ENCODE measurements around the gene PTPRG.

DNA sequence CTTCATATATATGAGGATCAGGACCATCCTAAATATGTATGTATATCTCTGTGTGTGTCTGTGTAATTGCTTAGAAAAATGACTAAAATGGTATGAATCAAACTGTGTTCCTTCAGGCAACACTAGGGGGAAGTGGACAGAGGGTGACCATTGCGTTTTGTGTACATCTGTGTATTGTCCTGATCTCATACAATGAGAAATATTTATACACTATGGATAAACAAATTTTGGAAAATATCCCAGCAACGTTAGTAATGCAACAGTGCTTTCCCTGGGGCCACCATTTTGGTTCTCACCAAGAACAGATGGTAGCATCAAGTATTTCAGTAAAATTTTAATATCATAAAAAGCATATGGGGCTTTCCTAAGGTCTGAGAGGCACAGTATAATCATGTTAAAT lies 130.1 kb downstream of the PTPRG start:
- TF ChIP-seq, protein P1, sequence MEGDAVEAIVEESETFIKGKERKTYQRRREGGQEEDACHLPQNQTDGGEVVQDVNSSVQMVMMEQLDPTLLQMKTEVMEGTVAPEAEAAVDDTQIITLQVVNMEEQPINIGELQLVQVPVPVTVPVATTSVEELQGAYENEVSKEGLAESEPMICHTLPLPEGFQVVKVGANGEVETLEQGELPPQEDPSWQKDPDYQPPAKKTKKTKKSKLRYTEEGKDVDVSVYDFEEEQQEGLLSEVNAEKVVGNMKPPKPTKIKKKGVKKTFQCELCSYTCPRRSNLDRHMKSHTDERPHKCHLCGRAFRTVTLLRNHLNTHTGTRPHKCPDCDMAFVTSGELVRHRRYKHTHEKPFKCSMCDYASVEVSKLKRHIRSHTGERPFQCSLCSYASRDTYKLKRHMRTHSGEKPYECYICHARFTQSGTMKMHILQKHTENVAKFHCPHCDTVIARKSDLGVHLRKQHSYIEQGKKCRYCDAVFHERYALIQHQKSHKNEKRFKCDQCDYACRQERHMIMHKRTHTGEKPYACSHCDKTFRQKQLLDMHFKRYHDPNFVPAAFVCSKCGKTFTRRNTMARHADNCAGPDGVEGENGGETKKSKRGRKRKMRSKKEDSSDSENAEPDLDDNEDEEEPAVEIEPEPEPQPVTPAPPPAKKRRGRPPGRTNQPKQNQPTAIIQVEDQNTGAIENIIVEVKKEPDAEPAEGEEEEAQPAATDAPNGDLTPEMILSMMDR (IDR thresholded peaks at IDR 0.05; ENCODE audit: poor library complexity): no peak
- TF ChIP-seq EZH2 (IDR thresholded peaks at IDR 0.05; ENCODE audit: borderline replicate concordance) (no peak), EZH2phosphoT487 (IDR thresholded peaks at IDR 0.05; ENCODE audit: low read depth, severe bottlenecking, unreplicated experiment) (no peak)
